Measurements from ENCODE around the gene IMMP2L. TPM values are rescaled to one million over a fixed set of nuclear protein-coding genes. Genes with fewer than 3 reads are reported as not detected.

The IMMP2L gene
- total RNA-seq, 2 experiments from 2014 or later, result 8.9 to 18.7 TPM

DNA sequence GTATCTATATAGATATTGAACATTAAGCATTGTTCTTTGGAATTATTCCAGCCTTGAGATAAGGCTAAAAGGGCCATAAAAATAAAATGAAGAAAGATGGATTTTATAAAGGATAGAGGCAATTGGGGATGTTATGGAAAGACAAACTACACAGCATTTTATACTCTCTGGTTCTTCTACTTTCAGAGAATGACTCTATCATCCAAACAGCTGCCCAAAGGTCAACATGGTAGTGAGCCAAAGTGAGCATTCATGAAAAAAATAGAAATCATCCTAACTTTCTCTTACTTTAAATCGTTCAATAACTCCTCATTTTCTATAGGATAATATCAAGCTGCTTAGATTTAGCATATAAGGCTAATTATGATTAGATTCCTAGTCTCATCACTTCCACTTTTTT lies 25.2 kb downstream of the IMMP2L start:
- H3K36me3 Mint-ChIP-seq (ENCODE audit: low read depth), result no peaks in the 10 kb centered on the region
- Histone ChIP-seq H3K4me3 (ENCODE audit: low read length) (no peak overlapping the region), H3K27ac (ENCODE audit: low read depth in 1 of 2, low read length in 2 of 2) (no peak overlapping the region), H3K36me3 (ENCODE audit: insufficient read depth, low read length) (no peaks in the 10 kb centered on the region), H3K4me1 (ENCODE audit: insufficient read depth, low read length) (no peaks in the 10 kb centered on the region), H3K27me3 (ENCODE audit: control insufficient read depth in 1 of 2, insufficient read depth in 2 of 2, low read length in 2 of 2) (no peaks in the 10 kb centered on the region), H3K9me3 (ENCODE audit: control insufficient read depth in 1 of 2, insufficient read depth in 1 of 2, low read length in 2 of 2) (no peaks in the 10 kb centered on the region)
- no peak overlapping the region for H3K27ac Mint-ChIP-seq
- intact Hi-C loops (cut with DNase I, micrococcal nuclease), result no loop called here
- H3K27me3 Mint-ChIP-seq, result no peaks in the 10 kb centered on the region
- ChIA-PET POLR2A (no interaction called here), CTCF (no interaction called here)
- no peaks in the 10 kb centered on the region for H3K4me1 Mint-ChIP-seq (ENCODE audit: low read depth)
- ATAC-seq (ENCODE audit: poor library complexity) (no peak), DNase-seq (no peak)
- TF ChIP-seq, protein P1, sequence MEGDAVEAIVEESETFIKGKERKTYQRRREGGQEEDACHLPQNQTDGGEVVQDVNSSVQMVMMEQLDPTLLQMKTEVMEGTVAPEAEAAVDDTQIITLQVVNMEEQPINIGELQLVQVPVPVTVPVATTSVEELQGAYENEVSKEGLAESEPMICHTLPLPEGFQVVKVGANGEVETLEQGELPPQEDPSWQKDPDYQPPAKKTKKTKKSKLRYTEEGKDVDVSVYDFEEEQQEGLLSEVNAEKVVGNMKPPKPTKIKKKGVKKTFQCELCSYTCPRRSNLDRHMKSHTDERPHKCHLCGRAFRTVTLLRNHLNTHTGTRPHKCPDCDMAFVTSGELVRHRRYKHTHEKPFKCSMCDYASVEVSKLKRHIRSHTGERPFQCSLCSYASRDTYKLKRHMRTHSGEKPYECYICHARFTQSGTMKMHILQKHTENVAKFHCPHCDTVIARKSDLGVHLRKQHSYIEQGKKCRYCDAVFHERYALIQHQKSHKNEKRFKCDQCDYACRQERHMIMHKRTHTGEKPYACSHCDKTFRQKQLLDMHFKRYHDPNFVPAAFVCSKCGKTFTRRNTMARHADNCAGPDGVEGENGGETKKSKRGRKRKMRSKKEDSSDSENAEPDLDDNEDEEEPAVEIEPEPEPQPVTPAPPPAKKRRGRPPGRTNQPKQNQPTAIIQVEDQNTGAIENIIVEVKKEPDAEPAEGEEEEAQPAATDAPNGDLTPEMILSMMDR (IDR thresholded peaks at IDR 0.05), result no peak
- H3K4me3 Mint-ChIP-seq, result no peak overlapping the region
- no peaks in the 10 kb centered on the region for H3K9me3 Mint-ChIP-seq

DNA sequence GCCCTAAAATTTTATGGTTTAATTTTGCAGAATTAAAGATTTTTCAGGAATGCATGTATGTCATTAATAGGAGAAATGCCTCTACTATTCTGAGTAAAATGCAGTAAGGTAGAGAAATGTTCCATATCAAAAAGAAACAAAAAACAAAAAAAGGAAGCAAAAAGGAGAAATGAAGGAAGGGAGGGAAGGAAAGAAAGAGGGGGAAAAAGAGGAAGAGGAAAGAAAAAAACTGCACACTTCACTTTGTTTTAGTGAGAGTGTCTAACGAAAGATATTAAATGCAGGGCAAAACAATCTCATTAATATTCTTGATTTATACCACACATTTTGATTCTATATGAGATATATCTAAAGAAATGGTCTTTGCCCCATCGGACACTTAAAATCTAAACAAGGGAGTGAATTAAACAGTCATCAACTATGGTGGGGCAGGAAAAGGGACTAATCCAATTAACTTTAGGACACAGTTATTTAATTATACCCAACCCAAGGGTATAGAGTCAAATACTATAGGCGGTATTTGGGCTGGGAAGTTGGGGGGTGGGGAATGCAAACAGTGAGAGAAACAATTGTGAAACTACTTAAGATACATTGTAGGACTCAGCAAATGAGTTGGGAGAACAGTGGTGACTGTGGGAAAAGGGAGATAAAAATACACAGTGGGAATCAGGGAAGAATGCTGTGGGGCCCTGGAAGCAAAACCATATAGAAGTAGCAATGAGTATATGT lies 27.0 kb downstream of the IMMP2L start:
- Mint-ChIP-seq H3K9me3 (no peaks in the 10 kb centered on the region), H3K27ac (no peak overlapping the region), H3K4me3 (no peak overlapping the region), H3K36me3 (ENCODE audit: low read depth) (peaks cover 2% of the 10 kb centered on the region), H3K4me1 (ENCODE audit: low read depth) (no peaks in the 10 kb centered on the region), H3K27me3 (no peaks in the 10 kb centered on the region)
- Histone ChIP-seq H3K27ac (ENCODE audit: low read depth in 1 of 2, low read length in 2 of 2) (no peak overlapping the region), H3K4me1 (ENCODE audit: insufficient read depth, low read length) (no peaks in the 10 kb centered on the region), H3K9me3 (ENCODE audit: control insufficient read depth in 1 of 2, insufficient read depth in 1 of 2, low read length in 2 of 2) (no peaks in the 10 kb centered on the region), H3K36me3 (ENCODE audit: insufficient read depth, low read length) (no peaks in the 10 kb centered on the region), H3K4me3 (ENCODE audit: low read length) (no peak overlapping the region), H3K27me3 (ENCODE audit: control insufficient read depth in 1 of 2, insufficient read depth in 2 of 2, low read length in 2 of 2) (no peaks in the 10 kb centered on the region)
- intact Hi-C loops (cut with DNase I, micrococcal nuclease), result no loop called here
- POLR2A ChIA-PET, result no interaction called here
- TF ChIP-seq, protein P1 (IDR thresholded peaks at IDR 0.05), result no peak
- ATAC-seq (ENCODE audit: poor library complexity), result no peak
- CTCF ChIA-PET, result no interaction called here
- no peak for DNase-seq

DNA sequence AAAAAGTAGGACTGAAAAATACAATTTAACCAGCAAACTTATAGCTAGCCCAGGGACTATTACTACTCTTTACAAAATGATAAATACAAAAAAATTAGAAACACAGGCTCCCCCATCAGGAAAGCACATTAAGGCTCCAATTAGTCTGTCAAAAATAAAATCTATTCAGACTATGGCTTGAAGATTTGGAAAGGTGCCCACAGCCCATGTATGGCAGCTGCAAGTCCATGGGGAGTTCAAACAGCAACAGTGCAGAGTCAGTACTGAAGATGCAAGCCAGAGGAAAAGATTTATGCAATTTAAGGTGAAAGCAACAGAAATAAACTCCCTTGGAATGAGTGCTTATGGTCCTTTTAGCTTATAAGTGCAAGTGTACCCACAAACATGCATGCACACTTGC lies 29.7 kb downstream of the IMMP2L start:
- H3K27ac Mint-ChIP-seq, result no peak overlapping the region
- ChIA-PET POLR2A (no interaction called here), CTCF (no interaction called here)
- peaks cover 23% of the 10 kb centered on the region for H3K4me1 Mint-ChIP-seq (ENCODE audit: low read depth)
- Histone ChIP-seq H3K4me1 (ENCODE audit: insufficient read depth, low read length) (no peaks in the 10 kb centered on the region), H3K9me3 (ENCODE audit: control insufficient read depth in 1 of 2, insufficient read depth in 1 of 2, low read length in 2 of 2) (no peaks in the 10 kb centered on the region), H3K36me3 (ENCODE audit: insufficient read depth, low read length) (no peaks in the 10 kb centered on the region), H3K27me3 (ENCODE audit: control insufficient read depth in 1 of 2, insufficient read depth in 2 of 2, low read length in 2 of 2) (no peaks in the 10 kb centered on the region), H3K4me3 (ENCODE audit: low read length) (no peak overlapping the region), H3K27ac (ENCODE audit: low read depth in 1 of 2, low read length in 2 of 2) (no peak overlapping the region)
- DNase-seq, result no peak
- intact Hi-C loops (cut with DNase I, micrococcal nuclease), result no loop called here
- no peak overlapping the region for H3K4me3 Mint-ChIP-seq
- TF ChIP-seq, protein P1 (IDR thresholded peaks at IDR 0.05), result no peak
- H3K9me3 Mint-ChIP-seq, result no peaks in the 10 kb centered on the region
- H3K27me3 Mint-ChIP-seq, result no peaks in the 10 kb centered on the region
- H3K36me3 Mint-ChIP-seq (ENCODE audit: low read depth), result peaks cover 3% of the 10 kb centered on the region
- no peak for ATAC-seq (ENCODE audit: poor library complexity)
